ENCODE data around the gene CLDN4.

CLDN4 gene

GRCh38 chr7:73856941-73857340 lies 26.1 kb downstream of the CLDN4 start:
- no peaks in the 10 kb centered on the region for H3K9me3 ChIP-seq (ENCODE audit: control insufficient read depth in 2 of 2, low read length in 2 of 2)
- H3K4me3 ChIP-seq (ENCODE audit: low read length in 2 of 2) = no peak overlapping the region
- peaks cover 0 to 2% of the 10 kb centered on the region in 2 donors for H3K4me1 ChIP-seq (ENCODE audit: control insufficient read depth in 2 of 2, insufficient read depth in 2 of 2, low read length in 2 of 2)
- H3K27ac ChIP-seq (ENCODE audit: low read depth in 2 of 2, low read length in 2 of 2) = no peak overlapping the region
- no peak overlapping the region for H3K9ac ChIP-seq (ENCODE audit: low read depth in 1 of 2, low read length in 2 of 2)
- peaks cover 0 to 2% of the 10 kb centered on the region in 2 donors for H3K27me3 ChIP-seq (ENCODE audit: control insufficient read depth in 2 of 2, insufficient read depth in 2 of 2, low read length in 2 of 2)
- H3K36me3 ChIP-seq (ENCODE audit: control insufficient read depth in 2 of 2, insufficient read depth in 2 of 2, low read length in 2 of 2) = no peaks in the 10 kb centered on the region

DNA sequence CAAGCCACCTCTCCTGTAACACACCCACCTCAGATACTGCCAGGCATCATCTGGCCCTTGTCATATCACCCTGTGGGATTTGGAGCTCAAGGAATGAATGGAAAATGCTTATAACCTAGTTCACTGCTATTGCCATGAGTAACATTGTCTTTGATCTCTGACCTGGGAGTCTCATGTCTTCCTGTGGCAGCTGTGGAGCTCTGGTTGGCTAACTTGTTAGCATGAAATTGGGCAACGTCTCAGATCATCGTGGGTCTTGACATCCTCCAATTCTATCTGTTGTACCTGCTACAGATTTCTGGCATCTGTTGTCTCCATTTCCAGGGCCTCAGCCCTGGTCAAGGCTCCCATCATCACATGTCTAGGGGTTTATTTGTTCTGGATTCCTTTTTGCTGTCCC lies 28.0 kb downstream of the CLDN4 start:
- peaks cover 0 to 2% of the 10 kb centered on the region in 2 donors for H3K4me1 ChIP-seq (ENCODE audit: control insufficient read depth in 2 of 2, insufficient read depth in 2 of 2, low read length in 2 of 2)
- no peak overlapping the region for H3K4me3 ChIP-seq (ENCODE audit: low read length in 2 of 2)
- H3K27ac ChIP-seq (ENCODE audit: low read depth in 2 of 2, low read length in 2 of 2) = no peak overlapping the region
- H3K36me3 ChIP-seq (ENCODE audit: control insufficient read depth in 2 of 2, insufficient read depth in 2 of 2, low read length in 2 of 2) = no peaks in the 10 kb centered on the region
- H3K27me3 ChIP-seq (ENCODE audit: control insufficient read depth in 2 of 2, insufficient read depth in 2 of 2, low read length in 2 of 2) = no peaks in the 10 kb centered on the region
- H3K9me3 ChIP-seq (ENCODE audit: control insufficient read depth in 2 of 2, low read length in 2 of 2) = no peaks in the 10 kb centered on the region
- H3K9ac ChIP-seq (ENCODE audit: low read depth in 1 of 2, low read length in 2 of 2) = no peak overlapping the region

- H3K36me3 ChIP-seq (ENCODE audit: control insufficient read depth in 2 of 2, insufficient read depth in 2 of 2, low read length in 2 of 2) = no peaks in the 10 kb centered on the region
- no peaks in the 10 kb centered on the region for H3K27me3 ChIP-seq (ENCODE audit: control insufficient read depth in 2 of 2, insufficient read depth in 2 of 2, low read length in 2 of 2)
- no peak within 1 kb of the TSS for H3K4me3 ChIP-seq (ENCODE audit: low read length in 2 of 2)
- peaks cover 0 to 1% of the 10 kb centered on the region in 2 donors for H3K4me1 ChIP-seq (ENCODE audit: control insufficient read depth in 2 of 2, insufficient read depth in 2 of 2, low read length in 2 of 2)
- H3K27ac ChIP-seq (ENCODE audit: low read depth in 2 of 2, low read length in 2 of 2) = no peak within 1 kb of the TSS
- no peaks in the 10 kb centered on the region for H3K9me3 ChIP-seq (ENCODE audit: control insufficient read depth in 2 of 2, low read length in 2 of 2)
- H3K9ac ChIP-seq (ENCODE audit: low read depth in 1 of 2, low read length in 2 of 2) = no peak within 1 kb of the TSS
These were observed 30.1 kb downstream of the CLDN4 start, which contains the start of gene TMEM270 for GRCh38 chr7:73860859-73861258. TSS of gene TMEM270 (plus strand) at chr7:73861159. CDS start at chr7:73861195, 36 bp downstream.

DNA sequence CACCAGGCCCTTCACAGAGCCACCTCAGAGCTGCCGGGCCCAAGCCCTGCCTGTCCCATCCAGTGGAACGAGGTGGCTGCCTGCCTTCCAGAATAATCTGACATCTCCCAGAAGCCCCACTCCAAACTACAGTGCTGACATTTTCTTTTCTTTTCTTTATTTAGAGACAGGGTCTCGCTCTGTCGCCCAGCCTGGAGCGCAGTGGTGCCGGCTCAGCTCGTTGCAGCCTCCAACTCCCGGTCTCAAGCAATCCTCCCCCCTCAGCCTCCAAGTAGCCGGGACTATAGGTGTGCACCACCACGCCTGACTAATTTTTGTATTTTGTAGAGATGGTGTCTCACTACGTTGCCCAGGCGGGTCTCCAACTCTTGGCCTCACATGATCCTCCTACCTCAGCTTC lies 30.5 kb downstream of the CLDN4 start:
- Histone ChIP-seq H3K9ac (ENCODE audit: low read depth in 1 of 2, low read length in 2 of 2) (no peak overlapping the region), H3K9me3 (ENCODE audit: control insufficient read depth in 2 of 2, low read length in 2 of 2) (no peaks in the 10 kb centered on the region)

GRCh38 chr7:73864981-73865711 lies 34.4 kb downstream of the CLDN4 start:
- Histone ChIP-seq H3K27me3 (ENCODE audit: control insufficient read depth in 2 of 2, insufficient read depth in 2 of 2, low read length in 2 of 2) (no peaks in the 10 kb centered on the region), H3K36me3 (ENCODE audit: control insufficient read depth in 2 of 2, insufficient read depth in 2 of 2, low read length in 2 of 2) (no peaks in the 10 kb centered on the region), H3K4me3 (ENCODE audit: low read length in 2 of 2) (no peak overlapping the region), H3K4me1 (ENCODE audit: control insufficient read depth in 2 of 2, insufficient read depth in 2 of 2, low read length in 2 of 2) (peaks cover 0 to 5% of the 10 kb centered on the region in 2 donors), H3K27ac (ENCODE audit: low read depth in 2 of 2, low read length in 2 of 2) (no peak overlapping the region), H3K9me3 (ENCODE audit: control insufficient read depth in 2 of 2, low read length in 2 of 2) (no peaks in the 10 kb centered on the region), H3K9ac (ENCODE audit: low read depth in 1 of 2, low read length in 2 of 2) (no peak overlapping the region)

More for the DNA sequence above, 30.5 kb downstream of the CLDN4 start:
- no peaks in the 10 kb centered on the region for H3K27me3 ChIP-seq (ENCODE audit: control insufficient read depth in 2 of 2, insufficient read depth in 2 of 2, low read length in 2 of 2)
- no peaks in the 10 kb centered on the region for H3K4me1 ChIP-seq (ENCODE audit: control insufficient read depth in 2 of 2, insufficient read depth in 2 of 2, low read length in 2 of 2)
- no peak overlapping the region for H3K4me3 ChIP-seq (ENCODE audit: low read length in 2 of 2)
- no peaks in the 10 kb centered on the region for H3K36me3 ChIP-seq (ENCODE audit: control insufficient read depth in 2 of 2, insufficient read depth in 2 of 2, low read length in 2 of 2)
- no peak overlapping the region for H3K27ac ChIP-seq (ENCODE audit: low read depth in 2 of 2, low read length in 2 of 2)

- Histone ChIP-seq H3K4me1 (ENCODE audit: control insufficient read depth in 2 of 2, insufficient read depth in 2 of 2, low read length in 2 of 2) (peaks cover 0 to 6% of the 10 kb centered on the region in 2 donors), H3K9me3 (ENCODE audit: control insufficient read depth in 2 of 2, low read length in 2 of 2) (no peaks in the 10 kb centered on the region), H3K36me3 (ENCODE audit: control insufficient read depth in 2 of 2, insufficient read depth in 2 of 2, low read length in 2 of 2) (no peaks in the 10 kb centered on the region), H3K27me3 (ENCODE audit: control insufficient read depth in 2 of 2, insufficient read depth in 2 of 2, low read length in 2 of 2) (no peaks in the 10 kb centered on the region), H3K27ac (ENCODE audit: low read depth in 2 of 2, low read length in 2 of 2) (no peak overlapping the region), H3K4me3 (ENCODE audit: low read length in 2 of 2) (no peak overlapping the region), H3K9ac (ENCODE audit: low read depth in 1 of 2, low read length in 2 of 2) (no peak overlapping the region)
These were observed 35.1 kb downstream of the CLDN4 start for GRCh38 chr7:73865738-73866445.

- Histone ChIP-seq H3K9me3 (ENCODE audit: control insufficient read depth in 2 of 2, low read length in 2 of 2) (no peaks in the 10 kb centered on the region), H3K36me3 (ENCODE audit: control insufficient read depth in 2 of 2, insufficient read depth in 2 of 2, low read length in 2 of 2) (no peaks in the 10 kb centered on the region), H3K4me3 (ENCODE audit: low read length in 2 of 2) (no peak overlapping the region), H3K27ac (ENCODE audit: low read depth in 2 of 2, low read length in 2 of 2) (no peak overlapping the region), H3K4me1 (ENCODE audit: control insufficient read depth in 2 of 2, insufficient read depth in 2 of 2, low read length in 2 of 2) (peaks cover 2 to 11% of the 10 kb centered on the region in 2 donors), H3K9ac (ENCODE audit: low read depth in 1 of 2, low read length in 2 of 2) (no peak overlapping the region), H3K27me3 (ENCODE audit: control insufficient read depth in 2 of 2, insufficient read depth in 2 of 2, low read length in 2 of 2) (no peaks in the 10 kb centered on the region)
These were observed 35.6 kb downstream of the CLDN4 start for GRCh38 chr7:73866446-73866767.

- no peaks in the 10 kb centered on the region for H3K36me3 ChIP-seq (ENCODE audit: control insufficient read depth in 2 of 2, insufficient read depth in 2 of 2, low read length in 2 of 2)
- H3K4me1 ChIP-seq (ENCODE audit: control insufficient read depth in 2 of 2, insufficient read depth in 2 of 2, low read length in 2 of 2) = peaks cover 8 to 16% of the 10 kb centered on the region in 2 donors
- no peak overlapping the region for H3K9ac ChIP-seq (ENCODE audit: low read depth in 1 of 2, low read length in 2 of 2)
- H3K9me3 ChIP-seq (ENCODE audit: control insufficient read depth in 2 of 2, low read length in 2 of 2) = no peaks in the 10 kb centered on the region
- H3K27me3 ChIP-seq (ENCODE audit: control insufficient read depth in 2 of 2, insufficient read depth in 2 of 2, low read length in 2 of 2) = no peaks in the 10 kb centered on the region
- H3K27ac ChIP-seq (ENCODE audit: low read depth in 2 of 2, low read length in 2 of 2) = no peak overlapping the region
- H3K4me3 ChIP-seq (ENCODE audit: low read length in 2 of 2) = no peak overlapping the region
These were observed 38.4 kb downstream of the CLDN4 start for GRCh38 chr7:73869011-73869798.

GRCh38 chr7:73870041-73870492 lies 39.3 kb downstream of the CLDN4 start:
- Histone ChIP-seq H3K36me3 (ENCODE audit: control insufficient read depth in 2 of 2, insufficient read depth in 2 of 2, low read length in 2 of 2) (no peaks in the 10 kb centered on the region), H3K4me1 (ENCODE audit: control insufficient read depth in 2 of 2, insufficient read depth in 2 of 2, low read length in 2 of 2) (peaks cover 8 to 16% of the 10 kb centered on the region in 2 donors), H3K4me3 (ENCODE audit: low read length in 2 of 2) (no peak overlapping the region), H3K9me3 (ENCODE audit: control insufficient read depth in 2 of 2, low read length in 2 of 2) (no peaks in the 10 kb centered on the region), H3K9ac (ENCODE audit: low read depth in 1 of 2, low read length in 2 of 2) (no peak overlapping the region), H3K27ac (ENCODE audit: low read depth in 2 of 2, low read length in 2 of 2) (no peak overlapping the region), H3K27me3 (ENCODE audit: control insufficient read depth in 2 of 2, insufficient read depth in 2 of 2, low read length in 2 of 2) (no peaks in the 10 kb centered on the region)

Measured in mucosa of rectum (tissue), 2 donors.